HEK293T (cell line): ENCODE results near the gene BLOC1S1.

ENCODE experiments used
- BHLHE40 ChIP-seq: fragments of 450-650 bp; IDR thresholded peaks from 2 replicates; pipeline ENCODE4 v1.6.1; 2016; ENCODE audit warnings: mild to moderate bottlenecking, moderate library complexity, borderline replicate concordance
- ELF4 ChIP-seq: fragments of 450-650 bp; IDR thresholded peaks from 2 replicates; pipeline ENCODE4 v1.6.1; 2017; ENCODE audit warnings: antibody characterized with exemption
- NFRKB ChIP-seq: fragments of 450-650 bp; IDR thresholded peaks from 2 replicates; pipeline ENCODE4 v1.6.1; 2016; ENCODE audit warnings: mild to moderate bottlenecking, moderate library complexity
- SP1 ChIP-seq: fragments of 450-650 bp; IDR thresholded peaks from 2 replicates; pipeline ENCODE4 v1.6.1; 2017
- SUZ12 ChIP-seq: fragments of 450-650 bp; IDR thresholded peaks from 2 replicates; pipeline ENCODE4 v1.6.1; 2016; ENCODE audit warnings: mild to moderate bottlenecking

- TF ChIP-seq SP1: no peak
- TF ChIP-seq SUZ12: no peak
- no peak for TF ChIP-seq ELF4
- no peak for TF ChIP-seq NFRKB
- TF ChIP-seq BHLHE40: no peak
These were observed 39.4 kb downstream of the BLOC1S1 start for GRCh38 chr12:55755246-55755645.
